Upper lobe of left lung (tissue), 6 donors: ENCODE data around the gene GSAP. TPM values are rescaled to one million over a fixed set of nuclear protein-coding genes. Genes with fewer than 3 reads are reported as not detected.

Source experiments
- ATAC-seq, 2 donors: fragments of 200-7000 bp; cut with Tn5 transposase; one replicate each; pipeline ENCODE4 v1.9.1; 2022; ENCODE audit warnings: mild to moderate bottlenecking in 2 of 2, moderate library complexity in 2 of 2; ENCODE audit not compliant: low FRiP score in 2 of 2
- DNase-seq, 2 donors: peaks; one replicate each; pipeline ENCODE4 v3.0.0-alpha.2; 2019 to 2020
- H3K27ac ChIP-seq, 4 donors: fragments of 200-600 bp; sonication (generic); one replicate each; pipeline ENCODE4 v1.5.1; 2016 to 2019
- H3K27me3 ChIP-seq, 4 donors: fragments of 200-600 bp; sonication (generic); one replicate each; pipeline ENCODE4 v1.5.1; 2017 to 2019
- H3K36me3 ChIP-seq, 4 donors: fragments of 200-600 bp; sonication (generic); one replicate each; pipeline ENCODE4 v1.5.1; 2016 to 2019
- H3K4me1 ChIP-seq, 4 donors: fragments of 200-600 bp; sonication (generic); one replicate each; pipeline ENCODE4 v1.5.1; 2018 to 2019
- H3K4me3 ChIP-seq, 4 donors: fragments of 200-600 bp; sonication (generic); one replicate each; pipeline ENCODE4 v1.5.1; 2017 to 2019; ENCODE audit warnings: mild to moderate bottlenecking in 2 of 4, moderate library complexity in 1 of 4
- H3K9me3 ChIP-seq, 4 donors: fragments of 200-600 bp; sonication (generic); one replicate each; pipeline ENCODE4 v1.5.1; 2018 to 2019
- EP300 ChIP-seq, 4 donors: sonication (generic); formaldehyde crosslinking; IDR thresholded peaks; one replicate each; pipeline ENCODE4 v1.5.1; 2017; ENCODE audit warnings: antibody characterized with exemption in 4 of 4, control low read depth in 2 of 4
- POLR2A ChIP-seq, 4 donors: fragments of 450-650 bp; IDR thresholded peaks; one replicate each; pipeline ENCODE4 v1.5.1; 2016 to 2017; ENCODE audit warnings: antibody characterized with exemption in 4 of 4, mild to moderate bottlenecking in 2 of 4
- POLR2AphosphoS5 ChIP-seq, 2 donors: sonication (generic); formaldehyde crosslinking; IDR thresholded peaks; one replicate each; pipeline ENCODE4 v1.5.1; 2017; ENCODE audit warnings: antibody characterized with exemption in 2 of 2
- WGBS, 2 donors: methylation state at CpG; one replicate each; pipeline ENCODE4 v1.1.5; 2017 to 2018; 5-methylcytosine and 5-hydroxymethylcytosine counted together
- total RNA-seq, 6 donors: library from RNA; depleted of rRNA in 4 of 6; stranded (reverse); fragments of >200 nt in 4 of 6; gene quantifications; one replicate each; pipeline versions ENCODE4 v1.1.0 to v1.2.1, GENCODE V29; 2016 to 2021
- TF ChIP-seq, protein P1 (sequence below), 6 experiments: fragments of 450-650 bp in 4 of 6; fragments of 200-600 bp in 2 of 6; sonication (generic) in 2 of 6; IDR thresholded peaks; one replicate each; pipeline ENCODE4 v1.5.1; 2016 to 2019; ENCODE audit warnings: antibody characterized with exemption in 6 of 6
- donor health status: DM: no; HTN: no; CAD: no; lungs with moderate emphysema.
- donor health status: DM: no; HTN: yes; CAD: no; lungs with severe emphysema.

GSAP gene
- total RNA-seq, 6 donors from 2014 or later, result 44.0 to 160 (median 73.8) TPM

- ATAC-seq, result peak in 1 of 2 donors; percentile 27
- H3K36me3 ChIP-seq, result peaks cover 0 to 4% (median 0%) of the 10 kb centered on the region in 4 donors
- DNase-seq, result peak in 1 of 2 donors; percentile 44
- peak overlapping the region in 3 of 4 donors; percentile 4 to 32 (median 16) for H3K27ac ChIP-seq
- no peaks in the 10 kb centered on the region for H3K27me3 ChIP-seq
- no peak overlapping the region for H3K4me3 ChIP-seq
- H3K4me1 ChIP-seq, result peaks cover 42 to 48% (median 46%) of the 10 kb centered on the region in 4 donors
- TF ChIP-seq, protein P1, sequence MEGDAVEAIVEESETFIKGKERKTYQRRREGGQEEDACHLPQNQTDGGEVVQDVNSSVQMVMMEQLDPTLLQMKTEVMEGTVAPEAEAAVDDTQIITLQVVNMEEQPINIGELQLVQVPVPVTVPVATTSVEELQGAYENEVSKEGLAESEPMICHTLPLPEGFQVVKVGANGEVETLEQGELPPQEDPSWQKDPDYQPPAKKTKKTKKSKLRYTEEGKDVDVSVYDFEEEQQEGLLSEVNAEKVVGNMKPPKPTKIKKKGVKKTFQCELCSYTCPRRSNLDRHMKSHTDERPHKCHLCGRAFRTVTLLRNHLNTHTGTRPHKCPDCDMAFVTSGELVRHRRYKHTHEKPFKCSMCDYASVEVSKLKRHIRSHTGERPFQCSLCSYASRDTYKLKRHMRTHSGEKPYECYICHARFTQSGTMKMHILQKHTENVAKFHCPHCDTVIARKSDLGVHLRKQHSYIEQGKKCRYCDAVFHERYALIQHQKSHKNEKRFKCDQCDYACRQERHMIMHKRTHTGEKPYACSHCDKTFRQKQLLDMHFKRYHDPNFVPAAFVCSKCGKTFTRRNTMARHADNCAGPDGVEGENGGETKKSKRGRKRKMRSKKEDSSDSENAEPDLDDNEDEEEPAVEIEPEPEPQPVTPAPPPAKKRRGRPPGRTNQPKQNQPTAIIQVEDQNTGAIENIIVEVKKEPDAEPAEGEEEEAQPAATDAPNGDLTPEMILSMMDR (IDR thresholded peaks at IDR 0.05), result no peak
- TF ChIP-seq POLR2AphosphoS5 (IDR thresholded peaks at IDR 0.05) (no peak), POLR2A (IDR thresholded peaks at IDR 0.05) (no peak), EP300 (IDR thresholded peaks at IDR 0.05) (no peak)
- H3K9me3 ChIP-seq, result no peaks in the 10 kb centered on the region
- 33 to 44% methylated on average over 6 of the region's 6 CpGs for WGBS, 2 donors
These were observed 88.1 kb downstream of the GSAP start for GRCh38 chr7:77327932-77328628.

- H3K27me3 ChIP-seq, result no peaks in the 10 kb centered on the region
- peaks cover 0 to 4% (median 0%) of the 10 kb centered on the region in 4 donors for H3K36me3 ChIP-seq
- no peak overlapping the region for H3K4me3 ChIP-seq
- 40 to 45% methylated on average over 12 of the region's 12 CpGs for WGBS, 2 donors
- no peaks in the 10 kb centered on the region for H3K9me3 ChIP-seq
- DNase-seq (peak in 1 of 2 donors; percentile 76), ATAC-seq (peak; percentile 37 to 73)
- TF ChIP-seq POLR2AphosphoS5 (IDR thresholded peaks at IDR 0.05) (no peak), EP300 (IDR thresholded peaks at IDR 0.05) (peak in 2 of 4 donors; percentile 2 to 36), POLR2A (IDR thresholded peaks at IDR 0.05) (no peak)
- TF ChIP-seq, protein P1 (IDR thresholded peaks at IDR 0.05), result no peak
- H3K27ac ChIP-seq, result peak overlapping the region in 3 of 4 donors; percentile 4 to 50 (median 32)
- peaks cover 42 to 48% (median 46%) of the 10 kb centered on the region in 4 donors for H3K4me1 ChIP-seq
These were observed 88.8 kb downstream of the GSAP start for GRCh38 chr7:77327067-77327931.

DNA sequence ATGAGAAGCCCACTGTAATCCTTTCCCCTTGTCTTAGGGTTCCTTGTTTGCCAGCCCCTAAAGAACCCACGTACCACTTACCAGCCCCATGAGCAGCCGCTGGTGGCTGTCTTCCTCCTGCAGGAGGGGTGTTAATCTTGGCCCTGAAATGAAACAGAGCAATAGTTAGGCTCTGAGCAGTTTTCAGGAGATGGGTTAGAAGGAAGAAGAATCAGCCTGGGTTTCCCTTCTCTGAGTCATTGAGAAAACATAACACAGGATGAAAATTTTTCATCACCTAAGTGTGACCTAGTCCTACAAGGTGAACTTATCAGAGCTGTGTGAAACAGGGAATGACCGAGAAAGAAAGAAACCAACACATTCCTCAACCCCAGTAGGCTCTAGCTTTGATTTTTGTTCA lies 90.0 kb downstream of the GSAP start:
- ATAC-seq (no peak), DNase-seq (no peak)
- Histone ChIP-seq H3K27ac (peak overlapping the region in 1 of 4 donors; percentile 50), H3K4me3 (no peak overlapping the region), H3K9me3 (no peaks in the 10 kb centered on the region), H3K36me3 (peaks cover 0 to 4% (median 2%) of the 10 kb centered on the region in 4 donors), H3K4me1 (peaks cover 37 to 46% (median 39%) of the 10 kb centered on the region in 4 donors), H3K27me3 (no peaks in the 10 kb centered on the region)
- 84 to 88% methylated on average over 3 of the region's 3 CpGs for WGBS, 2 donors
- TF ChIP-seq, protein P1 (IDR thresholded peaks at IDR 0.05), result no peak
- TF ChIP-seq EP300 (IDR thresholded peaks at IDR 0.05) (no peak), POLR2A (IDR thresholded peaks at IDR 0.05) (no peak), POLR2AphosphoS5 (IDR thresholded peaks at IDR 0.05) (no peak)

GRCh38 chr7:77321300-77321699 lies 94.8 kb downstream of the GSAP start:
- WGBS, 2 donors, result 72 to 83% methylated on average over 2 of the region's 2 CpGs
- no peak for ATAC-seq
- DNase-seq, result no peak

More at GRCh38 chr7:77321300-77321699, 94.8 kb downstream of the GSAP start:
- H3K36me3 ChIP-seq, result peaks cover 5 to 20% (median 6%) of the 10 kb centered on the region in 4 donors
- TF ChIP-seq, protein P1 (IDR thresholded peaks at IDR 0.05), result no peak
- TF ChIP-seq POLR2A (IDR thresholded peaks at IDR 0.05), result no peak
- no peak for TF ChIP-seq EP300 (IDR thresholded peaks at IDR 0.05)
- TF ChIP-seq POLR2AphosphoS5 (IDR thresholded peaks at IDR 0.05), result no peak
- no peak overlapping the region for H3K4me3 ChIP-seq
- peaks cover 0 to under 1% (median 0%) of the 10 kb centered on the region in 4 donors for H3K4me1 ChIP-seq
- no peaks in the 10 kb centered on the region for H3K27me3 ChIP-seq
- no peaks in the 10 kb centered on the region for H3K9me3 ChIP-seq
- no peak overlapping the region for H3K27ac ChIP-seq
